Pancreas (tissue), 10 donors: ENCODE measurements around the gene ZNF783. TPM values are rescaled to one million over a fixed set of nuclear protein-coding genes. Genes with fewer than 3 reads are reported as not detected.

ENCODE experiments used
- ATAC-seq, 4 donors: fragments of 200-7000 bp; cut with Tn5 transposase; one replicate each; pipeline versions ENCODE4 v1.8.0 to v1.9.1; 2020; ENCODE audit warnings: mild to moderate bottlenecking in 4 of 4, moderate library complexity in 4 of 4
- DNase-seq, 6 donors: peaks; one replicate each; pipeline ENCODE4 v3.0.0-alpha.2; 2020
- FAIRE-seq: peaks from 2 replicates; lab custom pipeline; 2012; peaks lifted over from hg19 to GRCh38; lab: Jason Lieb, UNC
- H3K27ac ChIP-seq, 4 donors: fragments of 200-600 bp; sonication (generic); 1 replicate in 3 of 4; 2 replicates in 1 of 4; pipeline versions ENCODE4 v1.5.0 to v1.8.0; 2020
- H3K27me3 ChIP-seq, 4 donors: fragments of 200-600 bp; one replicate each; pipeline ENCODE4 v1.8.0; 2021
- H3K36me3 ChIP-seq, 3 donors: fragments of 200-600 bp; sonication (generic) in 1 of 3; one replicate each; pipeline versions ENCODE4 v1.5.0 to v1.8.0; 2020 to 2021
- H3K4me1 ChIP-seq, 3 donors: fragments of 200-600 bp; one replicate each; pipeline ENCODE4 v1.8.0; 2021
- H3K4me3 ChIP-seq, 4 donors: fragments of 200-600 bp; sonication (generic) in 2 of 4; one replicate each; pipeline versions ENCODE4 v1.5.0 to v1.8.0; 2020 to 2021
- H3K9me3 ChIP-seq, 4 donors: fragments of 200-600 bp; one replicate each; pipeline ENCODE4 v1.8.0; 2021
- CTCF ChIP-seq, 4 donors: fragments of 200-600 bp; sonication (generic) in 3 of 4; IDR thresholded peaks; one replicate each; pipeline versions ENCODE4 v1.5.0 to v1.8.0; 2021; ENCODE audit warnings: antibody characterized with exemption in 4 of 4
- WGBS, 2 donors: extraction: QIAGEN DNeasy Blood & Tissue Kit; methylation state at CpG; one replicate each; pipeline ENCODE4 v1.1.7; 2013; 5-methylcytosine and 5-hydroxymethylcytosine counted together
- intact Hi-C, 3 donors: fragments of 100-400 bp; cut with DNase I; formaldehyde crosslinking; loops; one replicate each; pipeline versions ENCODE4 v1.11.1 to v1.14.2; 2022
- polyA plus RNA-seq, 2 donors: library from polyadenylated mRNA; stranded (reverse); fragments of 200-250 nt; gene quantifications; one replicate each; pipeline ENCODE4 v1.2.3, GENCODE V29; 2013
- total RNA-seq, 6 donors: library from RNA; stranded (reverse); fragmentation: NEBNext Ultra II Directional in 4 of 6; extraction: Animal tissue kit (Norgen Biotek cat#: 25700) in 4 of 6; gene quantifications; one replicate each; pipeline versions ENCODE4 v1.2.1 to v1.2.4, GENCODE V29; 2021 to 2023
- donor health status: healthy with polysubstance abuse.
- donor health status: DM: no; HTN: no; CAD: no; lungs with moderate emphysema.
- donor health status: DM: no; HTN: no; CAD: no.
- donor health status: control.
- donor health status: control.
- donor health status: Bipolar disorder and iron deficiency.
- donor health status: DM: yes; HTN: yes; CAD: no.
- donor health status: DM: no; HTN: no; CAD: no.
- donor health status: DM: no; HTN: no; CAD: no.
- donor health status: DM: yes; HTN: yes; CAD: no.

ZNF783 gene
- total and polyA plus RNA-seq, 8 donors: 4.7 to 11.2 (median 6.1) TPM

- FAIRE-seq (no peak), ATAC-seq (no peak), DNase-seq (no peak)
- no peaks in the 10 kb centered on the region for H3K36me3 ChIP-seq
- TF ChIP-seq CTCF (IDR thresholded peaks at IDR 0.05): no peak
- no peak overlapping the region for H3K4me3 ChIP-seq
- H3K27ac ChIP-seq: no peak overlapping the region
- H3K4me1 ChIP-seq: no peaks in the 10 kb centered on the region
- intact Hi-C loops: no loop called here
- H3K9me3 ChIP-seq: peaks cover 0 to 3% (median 0%) of the 10 kb centered on the region in 4 donors
- H3K27me3 ChIP-seq: no peaks in the 10 kb centered on the region
Measured at GRCh38 chr7:149333321-149333717, 71.3 kb downstream of the ZNF783 start.

- no peak for ATAC-seq
- Histone ChIP-seq H3K27me3 (no peaks in the 10 kb centered on the region), H3K4me1 (no peaks in the 10 kb centered on the region), H3K27ac (no peak overlapping the region), H3K4me3 (no peak overlapping the region), H3K9me3 (peaks cover 0 to 3% (median 0%) of the 10 kb centered on the region in 4 donors), H3K36me3 (no peaks in the 10 kb centered on the region)
- 68 to 82% methylated on average over 2 of the region's 2 CpGs for WGBS, 2 donors
- FAIRE-seq: no peak
- no peak for DNase-seq
- intact Hi-C loops: no loop called here
- TF ChIP-seq CTCF (IDR thresholded peaks at IDR 0.05): no peak
Measured at GRCh38 chr7:149334219-149334618, 72.2 kb downstream of the ZNF783 start.

Other genes with a start within 250 kb of the ZNF783 start
- 100 to 1,000 TPM in 2 of 6 donors, 10 to 100 TPM in 4; 54.2 to 185 (median 86.7) TPM for gene PDIA4, start 233.7 kb upstream of the ZNF783 start, total RNA-seq
- gene PDIA4, start 233.7 kb upstream of the ZNF783 start, polyA plus RNA-seq: 10 to 100 TPM; 35.6 to 52.1 TPM
- 1 to 10 TPM; 1.8 to 4.4 (median 2.5) TPM for gene ZNF786, start 171.5 kb upstream of the ZNF783 start, total RNA-seq
- 1 to 10 TPM; 3.3 to 3.7 TPM for gene ZNF786, start 171.5 kb upstream of the ZNF783 start, polyA plus RNA-seq
- gene ZNF425, start 135.9 kb upstream of the ZNF783 start, total RNA-seq: 1 to 10 TPM in 2 of 6 donors, under 1 TPM in 4; 0.52 to 1.4 (median 0.95) TPM
- gene ZNF425, start 135.9 kb upstream of the ZNF783 start, polyA plus RNA-seq: 1 to 10 TPM; 1.1 to 1.5 TPM
- gene ZNF398, start 114.7 kb upstream of the ZNF783 start, total RNA-seq: 1 to 10 TPM; 5.0 to 8.0 (median 5.9) TPM
- gene ZNF398, start 114.7 kb upstream of the ZNF783 start, polyA plus RNA-seq: 1 to 10 TPM; 2.4 to 2.8 TPM
- gene ZNF282, start 66.7 kb upstream of the ZNF783 start, total RNA-seq: 10 to 100 TPM; 12.1 to 19.4 (median 15.2) TPM
- gene ZNF282, start 66.7 kb upstream of the ZNF783 start, polyA plus RNA-seq: 10 to 100 TPM; 12.9 to 14.5 TPM
- 1 to 10 TPM; 3.7 to 9.0 (median 5.2) TPM for gene ZNF212, start 22.5 kb upstream of the ZNF783 start, total RNA-seq
- 10 to 100 TPM in 1 of 2 donors, 1 to 10 TPM in 1; 8.7 to 13.7 TPM for gene ZNF212, start 22.5 kb upstream of the ZNF783 start, polyA plus RNA-seq
- gene ZNF777, start 198.9 kb downstream of the ZNF783 start, total RNA-seq: 1 to 10 TPM; 4.0 to 8.0 (median 6.1) TPM
- 1 to 10 TPM; 5.3 to 7.3 TPM for gene ZNF777, start 198.9 kb downstream of the ZNF783 start, polyA plus RNA-seq
- gene ZNF746, start 235.6 kb downstream of the ZNF783 start, total RNA-seq: 10 to 100 TPM in 1 of 6 donors, 1 to 10 TPM in 5; 6.3 to 10.9 (median 6.4) TPM
- gene ZNF746, start 235.6 kb downstream of the ZNF783 start, polyA plus RNA-seq: 1 to 10 TPM; 9.5 to 9.8 TPM